GM04504 (cell line): ENCODE data around the gene IL5.
"Not testable (repeated sequence)": the region's sequence is repeated elsewhere in the genome, so short reads cannot be mapped to it uniquely, and the experiment has no call there.

Source experiments
- DNase-seq: peaks from one replicate; pipeline ENCODE4 v3.0.0-alpha.2; 2012; ENCODE audit warnings: low read depth

The IL5 gene

GRCh38 chr5:132528866-132529634, 14.3 kb downstream of the IL5 start:
- no peak for DNase-seq

GRCh38 chr5:132528021-132528420, 15.3 kb downstream of the IL5 start:
- no peak for DNase-seq

GRCh38 chr5:132526974-132527564, 16.3 kb downstream of the IL5 start:
- no peak for DNase-seq

- DNase-seq: peak; percentile 22
Observed at GRCh38 chr5:132526290-132526973, 16.9 kb downstream of the IL5 start.

GRCh38 chr5:132525299-132525724, 18.0 kb downstream of the IL5 start:
- DNase-seq: no peak

- not testable (repeated sequence) for DNase-seq
Observed at GRCh38 chr5:132524877-132525276, 18.4 kb downstream of the IL5 start.

GRCh38 chr5:132522067-132522466, 21.3 kb downstream of the IL5 start:
- DNase-seq: not testable (repeated sequence)

GRCh38 chr5:132513618-132514336, 29.5 kb downstream of the IL5 start:
- DNase-seq: not testable (repeated sequence)

GRCh38 chr5:132510076-132510475, 33.2 kb downstream of the IL5 start:
- peak; percentile 57 for DNase-seq

- peak; percentile 93 for DNase-seq
Observed at GRCh38 chr5:132506094-132506692, 37.1 kb downstream of the IL5 start.

GRCh38 chr5:132505641-132506040, 37.7 kb downstream of the IL5 start:
- no peak for DNase-seq

- no peak for DNase-seq
Observed at GRCh38 chr5:132504746-132505145, 38.6 kb downstream of the IL5 start.

GRCh38 chr5:132503244-132503643, 40.1 kb downstream of the IL5 start:
- no peak for DNase-seq

- no peak for DNase-seq
Observed at GRCh38 chr5:132501961-132502931, 41.1 kb downstream of the IL5 start.

- no peak for DNase-seq
Observed at GRCh38 chr5:132501629-132501956, 41.7 kb downstream of the IL5 start.

GRCh38 chr5:132500931-132501628, 42.2 kb downstream of the IL5 start:
- DNase-seq: peak; percentile 42

- DNase-seq: no peak
Observed at GRCh38 chr5:132500244-132500930, 42.9 kb downstream of the IL5 start.

GRCh38 chr5:132499440-132500243, 43.7 kb downstream of the IL5 start:
- no peak for DNase-seq
